ENCODE results near the gene GTSE1. TPM values are rescaled to one million over a fixed set of nuclear protein-coding genes. Genes with fewer than 3 reads are reported as not detected.

Gene GTSE1
- total and polyA plus RNA-seq, 12 donors: 0.17 to 4.7 (median 0.35) TPM

DNA sequence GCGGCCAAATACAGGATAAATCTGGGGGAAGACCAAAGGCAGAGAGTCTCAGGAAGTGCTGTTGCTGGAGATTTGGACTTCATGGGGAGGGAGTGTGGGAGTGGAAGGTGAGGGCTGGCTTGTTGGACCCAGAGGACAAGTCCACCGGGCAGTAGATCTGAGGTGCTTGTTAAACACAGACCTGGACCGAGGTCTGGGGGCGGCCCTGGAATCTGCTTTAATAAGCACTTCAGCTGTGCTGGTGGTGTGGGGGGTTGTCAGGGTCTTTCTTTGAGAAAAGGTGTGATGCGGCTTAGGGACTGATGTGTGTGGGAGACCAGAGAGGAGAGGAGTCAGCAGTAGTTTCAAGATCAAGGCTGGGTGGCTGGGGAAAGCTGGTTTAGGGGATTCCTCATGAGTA lies 43.3 kb downstream of the GTSE1 start:
- no peak overlapping the region for H3K4me3 ChIP-seq
- H3K27me3 ChIP-seq: no peaks in the 10 kb centered on the region
- no peak for DNase-seq
- TF ChIP-seq, protein P1, sequence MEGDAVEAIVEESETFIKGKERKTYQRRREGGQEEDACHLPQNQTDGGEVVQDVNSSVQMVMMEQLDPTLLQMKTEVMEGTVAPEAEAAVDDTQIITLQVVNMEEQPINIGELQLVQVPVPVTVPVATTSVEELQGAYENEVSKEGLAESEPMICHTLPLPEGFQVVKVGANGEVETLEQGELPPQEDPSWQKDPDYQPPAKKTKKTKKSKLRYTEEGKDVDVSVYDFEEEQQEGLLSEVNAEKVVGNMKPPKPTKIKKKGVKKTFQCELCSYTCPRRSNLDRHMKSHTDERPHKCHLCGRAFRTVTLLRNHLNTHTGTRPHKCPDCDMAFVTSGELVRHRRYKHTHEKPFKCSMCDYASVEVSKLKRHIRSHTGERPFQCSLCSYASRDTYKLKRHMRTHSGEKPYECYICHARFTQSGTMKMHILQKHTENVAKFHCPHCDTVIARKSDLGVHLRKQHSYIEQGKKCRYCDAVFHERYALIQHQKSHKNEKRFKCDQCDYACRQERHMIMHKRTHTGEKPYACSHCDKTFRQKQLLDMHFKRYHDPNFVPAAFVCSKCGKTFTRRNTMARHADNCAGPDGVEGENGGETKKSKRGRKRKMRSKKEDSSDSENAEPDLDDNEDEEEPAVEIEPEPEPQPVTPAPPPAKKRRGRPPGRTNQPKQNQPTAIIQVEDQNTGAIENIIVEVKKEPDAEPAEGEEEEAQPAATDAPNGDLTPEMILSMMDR (IDR thresholded peaks at IDR 0.05): no peak
- H3K27ac ChIP-seq: no peak overlapping the region
- no peak for ATAC-seq
- intact Hi-C loops (cut with DNase I): no loop called here
- WGBS, 2 donors: 93 to 96% methylated on average over 5 of the region's 5 CpGs
- peaks cover 6 to 32% (median 17%) of the 10 kb centered on the region in 9 donors for H3K4me1 ChIP-seq
- no peaks in the 10 kb centered on the region for H3K9me3 ChIP-seq
- peaks cover 0 to 77% (median 19%) of the 10 kb centered on the region in 9 donors for H3K36me3 ChIP-seq

DNA sequence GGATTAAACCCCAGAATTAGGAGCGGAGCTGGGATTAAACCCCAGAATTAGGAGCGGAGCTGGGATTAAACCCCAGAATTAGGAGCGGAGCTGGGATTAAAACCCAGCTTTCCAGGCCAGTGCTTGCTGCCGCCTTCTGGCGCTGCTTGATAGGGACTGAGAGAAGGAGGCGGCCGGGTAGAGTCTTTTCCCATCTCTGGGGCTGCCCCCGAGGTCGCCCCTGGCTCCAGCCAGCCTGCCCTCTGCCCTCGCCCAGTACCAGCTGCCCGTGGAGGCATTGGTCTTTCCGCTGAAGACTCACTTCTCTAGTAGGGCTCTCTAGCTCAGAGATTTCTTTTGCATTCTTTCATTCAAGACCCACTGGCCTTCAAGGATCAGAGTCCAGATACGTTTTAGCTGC lies 44.0 kb downstream of the GTSE1 start:
- intact Hi-C loops (cut with DNase I): no loop called here
- Histone ChIP-seq H3K27ac (no peak overlapping the region), H3K4me1 (peaks cover 7 to 31% (median 17%) of the 10 kb centered on the region in 9 donors), H3K4me3 (no peak overlapping the region), H3K9me3 (no peaks in the 10 kb centered on the region), H3K27me3 (no peaks in the 10 kb centered on the region), H3K36me3 (peaks cover 0 to 84% (median 21%) of the 10 kb centered on the region in 9 donors)
- ATAC-seq: no peak
- TF ChIP-seq, protein P1 (IDR thresholded peaks at IDR 0.05): no peak
- DNase-seq: no peak
- 89 to 91% methylated on average over 12 to 13 of the region's 13 CpGs for WGBS, 2 donors

DNA sequence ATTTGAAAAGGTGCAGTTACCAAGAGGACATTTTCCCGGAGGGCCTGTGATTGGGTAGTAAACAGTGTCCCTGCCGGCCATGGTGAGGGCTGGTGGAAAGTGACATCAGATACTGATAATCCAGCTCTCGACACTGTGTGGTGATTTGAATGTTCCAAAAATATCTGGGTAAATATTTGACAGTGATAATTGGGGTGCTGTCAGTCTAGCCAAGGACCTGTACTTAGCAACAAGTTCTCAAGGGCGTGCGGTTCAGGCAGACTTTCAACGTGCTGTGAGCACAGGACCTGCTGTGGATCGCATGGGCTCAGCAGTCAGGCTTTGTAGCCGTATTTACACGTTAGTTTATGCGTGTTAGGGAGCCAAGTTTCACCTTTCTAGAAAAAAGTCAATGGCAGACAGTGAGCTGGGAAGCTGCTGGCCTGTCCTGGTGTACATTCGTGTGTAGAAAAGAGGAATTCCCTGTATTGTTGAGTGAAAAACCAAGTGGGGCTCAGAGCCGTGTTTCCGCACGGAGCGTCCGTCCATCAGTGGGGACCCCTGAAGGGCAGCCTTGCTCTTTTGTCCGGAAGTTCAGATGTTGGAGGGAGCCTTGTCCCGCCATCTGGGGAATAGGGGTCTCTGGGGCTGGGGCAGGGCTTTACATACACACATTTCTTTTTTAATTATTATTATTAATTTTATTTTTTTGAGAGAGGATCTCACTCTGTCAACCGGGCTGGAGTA lies 50.2 kb downstream of the GTSE1 start:
- WGBS, 2 donors: 49 to 77% methylated on average over 19 of the region's 19 CpGs
- peaks cover 0 to 50% (median 29%) of the 10 kb centered on the region in 9 donors for H3K4me1 ChIP-seq
- peaks cover 0 to 100% (median 48%) of the 10 kb centered on the region in 9 donors for H3K36me3 ChIP-seq
- intact Hi-C loops (cut with DNase I): loop anchor here in 1 of 10 donors (5.0 kb wide), 1 partner anchor 200 kb away; no protein-coding TSS in a partner anchor
- H3K9me3 ChIP-seq: no peaks in the 10 kb centered on the region
- H3K27ac ChIP-seq: peak overlapping the region; percentile 50 to 94 (median 86)
- H3K4me3 ChIP-seq: no peak overlapping the region
- H3K27me3 ChIP-seq: no peaks in the 10 kb centered on the region
- ATAC-seq (peak; percentile 70 to 86 (median 79)), DNase-seq (peak; percentile 56 to 70)
- TF ChIP-seq, protein P1 (IDR thresholded peaks at IDR 0.05): peak in 2 of 9 donors; percentile 10 to 29

DNA sequence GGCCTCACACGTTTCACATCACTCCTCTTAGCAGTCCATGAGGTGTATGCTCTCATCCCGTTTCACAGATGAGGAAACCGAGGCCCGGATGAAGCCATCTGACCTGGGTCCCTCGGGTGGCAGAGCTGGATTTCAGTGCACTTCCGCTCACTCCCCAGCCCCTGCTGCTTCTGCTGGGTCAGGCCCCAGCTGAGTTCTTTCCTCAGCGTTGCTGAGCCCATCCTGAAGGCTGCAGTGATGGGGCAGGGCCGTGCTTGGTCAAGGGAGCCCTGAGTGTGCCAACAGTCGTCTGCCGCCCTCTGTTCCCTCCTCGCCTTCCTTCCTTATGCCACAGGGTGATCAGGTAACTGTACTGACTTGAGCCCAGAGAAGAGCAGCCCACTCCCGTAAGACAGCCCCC lies 51.0 kb downstream of the GTSE1 start:
- no peaks in the 10 kb centered on the region for H3K9me3 ChIP-seq
- H3K27ac ChIP-seq: peak overlapping the region; percentile 50 to 94 (median 86)
- H3K4me1 ChIP-seq: peaks cover 0 to 53% (median 30%) of the 10 kb centered on the region in 9 donors
- 75 to 88% methylated on average over 12 of the region's 12 CpGs for WGBS, 2 donors
- DNase-seq: no peak
- TF ChIP-seq, protein P1 (IDR thresholded peaks at IDR 0.05): no peak
- no peak overlapping the region for H3K4me3 ChIP-seq
- intact Hi-C loops (cut with DNase I): loop anchor here in 1 of 10 donors (5.0 kb wide), 1 partner anchor 200 kb away; no protein-coding TSS in a partner anchor
- H3K27me3 ChIP-seq: no peaks in the 10 kb centered on the region
- H3K36me3 ChIP-seq: peaks cover 0 to 100% (median 56%) of the 10 kb centered on the region in 9 donors
- no peak for ATAC-seq
